Duodenal mucosa (tissue), 2 donors: ENCODE measurements around the gene BICD2.
A peak's percentile ranks its signal among the peaks of the same experiment; 100 is the strongest.

Source experiments
- H3K27ac ChIP-seq: one replicate; pipeline ENCODE4 v1.7.0; 2013; ENCODE audit warnings: low read depth, low read length
- H3K27me3 ChIP-seq, 2 donors: one replicate each; pipeline ENCODE4 v1.7.0; 2013; ENCODE audit warnings: low read length in 2 of 2, control low read depth in 1 of 2; ENCODE audit not compliant: insufficient read depth in 2 of 2, control insufficient read depth in 1 of 2
- H3K36me3 ChIP-seq, 2 donors: one replicate each; pipeline ENCODE4 v1.7.0; 2013; ENCODE audit warnings: low read length in 2 of 2, control low read depth in 1 of 2; ENCODE audit not compliant: insufficient read depth in 2 of 2, control insufficient read depth in 1 of 2
- H3K4me1 ChIP-seq, 2 donors: one replicate each; pipeline ENCODE4 v1.7.0; 2013; ENCODE audit warnings: low read length in 2 of 2, control low read depth in 1 of 2; ENCODE audit not compliant: insufficient read depth in 2 of 2, control insufficient read depth in 1 of 2
- H3K4me3 ChIP-seq, 2 donors: one replicate each; pipeline ENCODE4 v1.7.0; 2013; ENCODE audit warnings: low read length in 2 of 2, low read depth in 1 of 2
- H3K9ac ChIP-seq, 2 donors: one replicate each; pipeline ENCODE4 v1.7.0; 2013; ENCODE audit warnings: low read length in 2 of 2, low read depth in 1 of 2
- H3K9me3 ChIP-seq, 2 donors: one replicate each; pipeline ENCODE4 v1.7.0; 2013; ENCODE audit warnings: low read length in 2 of 2, control low read depth in 1 of 2; ENCODE audit not compliant: control insufficient read depth in 1 of 2

BICD2 gene

DNA sequence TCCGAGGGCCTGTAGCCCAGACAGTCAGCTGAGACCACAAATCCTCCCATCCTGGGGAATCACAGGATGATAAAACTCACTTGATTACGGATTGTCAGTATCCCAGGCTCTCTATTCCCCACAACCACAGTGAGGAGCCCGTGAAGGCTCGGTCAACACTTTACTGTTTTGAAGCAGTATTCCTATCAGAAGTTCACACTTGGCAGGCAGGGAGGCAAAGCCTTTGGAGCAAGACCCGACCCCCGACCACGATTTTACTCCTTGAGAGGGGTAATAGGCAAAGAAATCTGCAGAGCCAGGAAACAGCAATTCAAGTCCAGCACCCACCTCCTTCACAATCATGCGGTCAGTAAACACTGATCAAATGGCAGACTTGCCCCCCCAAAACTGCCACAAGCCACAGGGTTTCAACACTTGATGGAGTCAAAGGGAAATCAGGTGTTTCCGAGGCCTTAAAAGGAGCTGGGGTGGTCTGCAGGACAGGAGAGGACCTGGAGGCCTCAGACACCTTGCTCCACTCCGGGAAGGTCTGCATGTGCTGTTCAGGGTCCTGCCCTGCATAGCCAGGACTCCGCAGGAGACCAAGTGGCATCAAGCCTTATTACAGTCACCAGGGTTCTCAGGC is 25.2 kb downstream of the BICD2 start:
- H3K4me1 ChIP-seq = peaks cover 44 to 47% of the 10 kb centered on the region in 2 donors
- H3K4me3 ChIP-seq = no peak overlapping the region

DNA sequence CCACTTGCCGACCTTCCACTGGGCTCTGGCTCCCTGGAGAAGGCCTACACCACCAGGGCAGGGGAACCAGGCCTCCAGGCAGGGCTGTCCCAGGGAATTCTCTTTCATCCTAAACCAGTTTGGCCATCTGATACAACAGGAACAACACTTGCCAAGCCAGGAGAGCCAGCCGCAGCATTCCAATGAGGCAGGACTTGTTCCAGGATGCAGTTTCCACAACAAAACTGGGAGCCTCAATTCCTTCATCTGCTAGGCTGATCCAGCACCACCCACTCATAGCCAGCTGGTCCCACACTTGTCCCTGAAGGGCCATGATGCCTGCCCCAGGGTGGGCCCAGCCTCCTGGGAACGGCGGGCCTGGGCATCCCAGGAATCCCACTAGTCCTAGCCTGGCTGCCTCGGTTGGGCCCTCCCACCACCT is 26.0 kb downstream of the BICD2 start:
- H3K4me1 ChIP-seq = peaks cover 42 to 47% of the 10 kb centered on the region in 2 donors
- H3K9ac ChIP-seq = no peak overlapping the region

More for the DNA sequence above, 25.2 kb downstream of the BICD2 start:
- Histone ChIP-seq H3K27me3 (peaks cover 3 to 8% of the 10 kb centered on the region in 2 donors), H3K9me3 (no peaks in the 10 kb centered on the region), H3K36me3 (no peaks in the 10 kb centered on the region), H3K27ac (no peak overlapping the region), H3K9ac (no peak overlapping the region)

GRCh38 chr9:92737611-92738299 is 26.9 kb downstream of the BICD2 start:
- Histone ChIP-seq H3K27me3 (peaks cover 3 to 8% of the 10 kb centered on the region in 2 donors), H3K9ac (no peak overlapping the region), H3K4me3 (peak overlapping the region in 1 of 2 donors; percentile 17), H3K27ac (no peak overlapping the region), H3K9me3 (no peaks in the 10 kb centered on the region), H3K36me3 (no peaks in the 10 kb centered on the region), H3K4me1 (peaks cover 41 to 47% of the 10 kb centered on the region in 2 donors)

More for the DNA sequence above, 26.0 kb downstream of the BICD2 start:
- no peaks in the 10 kb centered on the region for H3K9me3 ChIP-seq
- H3K4me3 ChIP-seq = no peak overlapping the region
- no peaks in the 10 kb centered on the region for H3K36me3 ChIP-seq
- H3K27me3 ChIP-seq = peaks cover 3 to 8% of the 10 kb centered on the region in 2 donors
- H3K27ac ChIP-seq = no peak overlapping the region

DNA sequence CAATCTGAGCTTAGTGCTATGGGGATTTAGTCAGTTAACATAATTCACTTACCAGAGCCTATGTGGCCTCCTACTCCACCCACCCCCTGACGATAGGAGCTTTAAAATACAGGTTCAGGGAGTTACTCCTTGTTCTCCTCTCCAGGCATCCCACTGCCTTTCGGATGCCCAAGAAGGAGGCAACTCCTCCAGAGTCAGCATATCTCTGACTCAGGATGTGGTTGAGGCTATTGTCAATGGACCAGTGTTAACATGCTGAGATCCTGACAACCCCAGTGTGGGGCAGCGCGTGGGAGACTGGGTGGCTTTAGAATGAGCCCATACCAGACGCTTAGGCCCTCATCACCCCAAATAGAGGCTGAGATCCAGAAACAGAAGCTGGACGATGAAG is 27.4 kb downstream of the BICD2 start:
- no peaks in the 10 kb centered on the region for H3K36me3 ChIP-seq
- H3K4me1 ChIP-seq = peaks cover 41 to 47% of the 10 kb centered on the region in 2 donors
- H3K27ac ChIP-seq = no peak overlapping the region
- H3K9me3 ChIP-seq = no peaks in the 10 kb centered on the region
- no peak overlapping the region for H3K9ac ChIP-seq
- no peak overlapping the region for H3K4me3 ChIP-seq
- H3K27me3 ChIP-seq = peaks cover 3 to 8% of the 10 kb centered on the region in 2 donors

GRCh38 chr9:92736563-92737215 is 27.9 kb downstream of the BICD2 start:
- H3K4me1 ChIP-seq = peaks cover 41 to 47% of the 10 kb centered on the region in 2 donors
- H3K27me3 ChIP-seq = peaks cover 3 to 8% of the 10 kb centered on the region in 2 donors
- no peak overlapping the region for H3K27ac ChIP-seq
- no peaks in the 10 kb centered on the region for H3K9me3 ChIP-seq
- no peak overlapping the region for H3K9ac ChIP-seq
- no peak overlapping the region for H3K4me3 ChIP-seq
- H3K36me3 ChIP-seq = no peaks in the 10 kb centered on the region

DNA sequence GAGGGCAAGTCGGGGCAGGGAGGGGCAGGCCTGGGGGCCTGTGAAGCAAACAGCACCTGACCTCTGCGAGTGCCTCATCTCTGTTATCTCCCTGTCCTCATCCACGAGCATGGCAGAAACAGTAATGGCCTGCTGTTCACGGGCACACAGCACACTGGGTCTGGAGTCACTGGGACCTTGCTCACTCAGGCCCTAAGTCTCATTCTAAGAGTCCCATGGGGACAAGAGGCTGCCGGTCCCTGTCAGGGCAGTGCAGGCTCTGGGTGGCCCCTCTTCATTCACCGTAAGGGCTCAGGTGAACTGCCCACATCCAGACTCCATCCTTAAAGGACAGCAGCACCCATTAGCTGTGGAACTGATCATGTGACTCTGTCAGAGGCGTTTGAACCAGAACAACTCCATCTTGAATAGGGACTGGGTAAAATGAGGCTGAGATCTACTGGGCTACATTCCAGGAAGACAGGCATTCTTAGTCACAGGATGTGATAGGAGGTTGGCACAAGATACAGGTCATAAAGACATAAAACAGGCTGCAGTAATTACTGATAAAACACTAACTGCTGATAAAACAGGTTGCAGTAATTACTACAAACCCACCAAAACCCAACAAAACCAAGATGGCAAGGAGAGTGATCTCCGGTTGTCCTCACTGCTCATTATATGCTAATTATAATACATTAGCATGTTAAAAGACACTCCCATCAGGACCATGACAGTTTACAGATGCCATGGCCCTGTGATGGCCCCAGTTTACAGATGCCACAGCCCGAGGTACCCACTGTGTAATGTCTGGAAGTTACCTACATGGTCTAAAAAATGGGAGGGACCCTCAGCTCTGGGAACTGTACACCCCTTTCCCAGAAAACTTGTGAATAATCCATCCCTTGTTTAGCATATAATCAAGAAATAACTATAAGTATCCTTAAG is 28.7 kb downstream of the BICD2 start:
- Histone ChIP-seq H3K9ac (no peak overlapping the region), H3K4me1 (peaks cover 40 to 42% of the 10 kb centered on the region in 2 donors), H3K27me3 (peaks cover 3 to 8% of the 10 kb centered on the region in 2 donors), H3K36me3 (no peaks in the 10 kb centered on the region), H3K27ac (no peak overlapping the region), H3K4me3 (no peak overlapping the region), H3K9me3 (no peaks in the 10 kb centered on the region)

- H3K4me1 ChIP-seq = peaks cover 36 to 39% of the 10 kb centered on the region in 2 donors
- no peaks in the 10 kb centered on the region for H3K9me3 ChIP-seq
- H3K4me3 ChIP-seq = no peak overlapping the region
- H3K27me3 ChIP-seq = peaks cover 3 to 8% of the 10 kb centered on the region in 2 donors
- no peak overlapping the region for H3K27ac ChIP-seq
- no peak overlapping the region for H3K9ac ChIP-seq
- no peaks in the 10 kb centered on the region for H3K36me3 ChIP-seq
Observed at GRCh38 chr9:92734931-92735635, 29.6 kb downstream of the BICD2 start.

DNA sequence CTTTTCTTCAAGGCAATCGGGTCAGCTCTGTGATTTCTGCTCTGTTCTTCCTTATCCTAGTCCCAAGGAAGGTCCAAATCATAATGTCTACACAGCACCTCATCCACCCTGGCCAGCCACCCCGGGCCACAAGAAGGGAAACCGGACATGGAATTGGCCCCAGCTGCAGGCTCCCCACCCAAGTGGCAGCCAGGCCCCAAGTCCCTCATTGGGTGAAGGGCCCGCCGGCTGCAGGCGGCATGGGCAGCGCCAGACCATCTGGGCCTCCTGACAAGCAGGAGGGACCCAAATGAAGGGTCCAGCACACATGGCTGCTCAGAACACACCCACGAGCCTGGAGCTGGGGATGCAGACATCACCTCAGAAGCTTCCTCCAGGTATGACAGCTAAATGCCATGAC is 33.7 kb downstream of the BICD2 start:
- Histone ChIP-seq H3K9me3 (no peaks in the 10 kb centered on the region), H3K27ac (no peak overlapping the region), H3K36me3 (peaks cover 3 to 22% of the 10 kb centered on the region in 2 donors), H3K4me1 (peaks cover 6 to 10% of the 10 kb centered on the region in 2 donors), H3K9ac (no peak overlapping the region), H3K4me3 (no peak overlapping the region), H3K27me3 (peaks cover 0 to 3% of the 10 kb centered on the region in 2 donors)

GRCh38 chr9:92729735-92730155 is 34.9 kb downstream of the BICD2 start:
- Histone ChIP-seq H3K4me3 (no peak overlapping the region), H3K4me1 (peaks cover 0 to 6% of the 10 kb centered on the region in 2 donors), H3K9ac (no peak overlapping the region), H3K27ac (no peak overlapping the region), H3K9me3 (no peaks in the 10 kb centered on the region), H3K36me3 (peaks cover 3 to 22% of the 10 kb centered on the region in 2 donors), H3K27me3 (peaks cover 0 to 3% of the 10 kb centered on the region in 2 donors)
